Measurements from ENCODE around the gene ALDH1B1.
A peak's percentile ranks its signal among the peaks of the same experiment; 100 is the strongest.

The ALDH1B1 gene

DNA sequence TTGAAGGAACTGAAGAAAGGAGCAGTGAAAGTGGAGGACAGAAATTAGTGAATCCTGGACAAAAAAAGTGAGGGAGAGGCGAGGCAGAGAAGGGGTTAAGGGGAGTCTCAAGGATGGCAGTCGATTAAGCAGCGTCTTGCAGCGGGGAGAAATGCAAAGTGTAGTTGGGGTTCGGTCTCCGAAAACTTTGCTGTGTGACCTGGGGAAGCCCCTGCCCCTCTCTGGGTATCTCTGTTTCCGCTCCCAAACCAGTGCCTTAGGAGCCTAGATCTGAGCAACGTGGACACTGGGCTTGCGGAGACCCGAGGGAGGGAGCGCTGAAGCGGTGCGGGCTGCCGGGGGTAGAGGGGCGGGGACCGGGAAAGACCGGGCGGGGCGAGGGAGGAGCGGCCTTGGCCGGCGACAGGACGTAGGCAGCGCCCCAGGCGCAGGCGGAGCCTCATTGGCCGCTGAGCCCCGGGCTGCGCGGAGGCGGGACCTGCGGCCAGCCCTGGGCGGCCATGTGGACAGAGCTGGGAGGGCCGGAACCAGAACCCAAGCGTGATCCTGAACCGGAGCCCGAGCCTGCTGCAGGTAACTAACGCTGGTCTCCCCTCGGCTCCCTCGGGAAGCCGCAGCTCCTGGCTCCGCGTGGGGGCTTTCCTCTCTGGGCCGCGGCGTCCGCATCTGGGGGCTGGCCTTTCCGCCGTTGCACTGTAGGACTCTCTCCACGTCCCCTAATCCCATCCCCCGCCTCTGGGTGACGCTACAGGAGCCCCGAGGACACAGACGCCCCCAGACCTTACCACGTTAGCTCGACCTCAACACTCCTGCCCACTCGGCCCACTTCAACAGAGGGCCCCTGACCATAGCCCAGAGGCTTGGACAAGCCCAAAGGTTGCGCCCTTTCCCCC lies at the start of gene ALDH1B1:
Gene ALDH1B1 (plus strand): TSS at position 468 of the 893 bp plus-strand sequence. CDS start 3,047 bp downstream, outside the sequence.
- TF ChIP-seq, protein P1, sequence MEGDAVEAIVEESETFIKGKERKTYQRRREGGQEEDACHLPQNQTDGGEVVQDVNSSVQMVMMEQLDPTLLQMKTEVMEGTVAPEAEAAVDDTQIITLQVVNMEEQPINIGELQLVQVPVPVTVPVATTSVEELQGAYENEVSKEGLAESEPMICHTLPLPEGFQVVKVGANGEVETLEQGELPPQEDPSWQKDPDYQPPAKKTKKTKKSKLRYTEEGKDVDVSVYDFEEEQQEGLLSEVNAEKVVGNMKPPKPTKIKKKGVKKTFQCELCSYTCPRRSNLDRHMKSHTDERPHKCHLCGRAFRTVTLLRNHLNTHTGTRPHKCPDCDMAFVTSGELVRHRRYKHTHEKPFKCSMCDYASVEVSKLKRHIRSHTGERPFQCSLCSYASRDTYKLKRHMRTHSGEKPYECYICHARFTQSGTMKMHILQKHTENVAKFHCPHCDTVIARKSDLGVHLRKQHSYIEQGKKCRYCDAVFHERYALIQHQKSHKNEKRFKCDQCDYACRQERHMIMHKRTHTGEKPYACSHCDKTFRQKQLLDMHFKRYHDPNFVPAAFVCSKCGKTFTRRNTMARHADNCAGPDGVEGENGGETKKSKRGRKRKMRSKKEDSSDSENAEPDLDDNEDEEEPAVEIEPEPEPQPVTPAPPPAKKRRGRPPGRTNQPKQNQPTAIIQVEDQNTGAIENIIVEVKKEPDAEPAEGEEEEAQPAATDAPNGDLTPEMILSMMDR (conservative IDR thresholded peaks at IDR 0.05; ENCODE audit: low read depth, low read length): peak; percentile 34
- H3K4me3 ChIP-seq (ENCODE audit: low read length): peak within 1 kb of the TSS; percentile 82
- DNase-seq (ENCODE audit: low read depth): peak; percentile 39

DNA sequence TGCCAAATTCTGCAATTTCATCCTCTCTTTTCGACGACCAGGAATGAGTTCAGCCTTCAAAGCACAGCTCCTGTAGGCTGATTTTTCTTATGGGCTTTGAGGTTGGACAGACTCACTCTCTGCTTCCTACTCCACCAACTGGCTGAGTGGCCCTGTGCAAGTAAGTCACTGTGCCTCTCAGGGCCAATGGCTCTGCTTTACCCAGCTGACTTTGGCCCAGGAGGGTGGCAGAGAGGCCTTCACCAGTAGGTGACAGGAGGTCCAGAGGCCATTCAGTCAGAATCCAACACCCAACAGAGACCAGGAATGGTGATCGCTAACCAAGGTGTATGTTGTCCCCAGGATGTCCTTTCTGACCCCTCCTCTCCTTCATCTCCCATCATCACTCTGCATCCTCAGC lies 49.5 kb upstream of the ALDH1B1 start:
- TF ChIP-seq, protein P1 (conservative IDR thresholded peaks at IDR 0.05; ENCODE audit: low read depth, low read length): no peak
- no peak overlapping the region for H3K4me3 ChIP-seq (ENCODE audit: low read length)
- no peak for DNase-seq (ENCODE audit: low read depth)

DNA sequence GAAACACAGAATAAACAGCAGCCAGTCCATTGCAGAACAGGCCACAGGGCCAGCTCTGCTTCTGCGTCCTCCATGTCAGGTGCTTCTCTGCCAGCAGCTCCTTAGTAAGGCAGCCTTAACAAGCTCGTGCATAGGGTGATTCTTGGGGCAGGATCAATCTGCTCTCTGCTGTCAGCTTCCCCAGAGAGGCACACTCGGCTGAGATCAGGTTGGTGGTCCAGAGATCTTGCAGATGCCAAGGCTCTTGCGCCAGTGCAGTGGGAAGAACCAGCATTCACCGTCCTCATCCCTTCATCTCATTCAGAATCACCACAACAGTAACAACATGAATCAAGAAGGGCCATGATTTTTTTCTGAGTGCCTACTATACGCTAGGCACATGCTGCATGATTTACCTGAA lies 49.0 kb upstream of the ALDH1B1 start:
- no peak overlapping the region for H3K4me3 ChIP-seq (ENCODE audit: low read length)
- TF ChIP-seq, protein P1 (conservative IDR thresholded peaks at IDR 0.05; ENCODE audit: low read depth, low read length): no peak
- DNase-seq (ENCODE audit: low read depth): no peak

DNA sequence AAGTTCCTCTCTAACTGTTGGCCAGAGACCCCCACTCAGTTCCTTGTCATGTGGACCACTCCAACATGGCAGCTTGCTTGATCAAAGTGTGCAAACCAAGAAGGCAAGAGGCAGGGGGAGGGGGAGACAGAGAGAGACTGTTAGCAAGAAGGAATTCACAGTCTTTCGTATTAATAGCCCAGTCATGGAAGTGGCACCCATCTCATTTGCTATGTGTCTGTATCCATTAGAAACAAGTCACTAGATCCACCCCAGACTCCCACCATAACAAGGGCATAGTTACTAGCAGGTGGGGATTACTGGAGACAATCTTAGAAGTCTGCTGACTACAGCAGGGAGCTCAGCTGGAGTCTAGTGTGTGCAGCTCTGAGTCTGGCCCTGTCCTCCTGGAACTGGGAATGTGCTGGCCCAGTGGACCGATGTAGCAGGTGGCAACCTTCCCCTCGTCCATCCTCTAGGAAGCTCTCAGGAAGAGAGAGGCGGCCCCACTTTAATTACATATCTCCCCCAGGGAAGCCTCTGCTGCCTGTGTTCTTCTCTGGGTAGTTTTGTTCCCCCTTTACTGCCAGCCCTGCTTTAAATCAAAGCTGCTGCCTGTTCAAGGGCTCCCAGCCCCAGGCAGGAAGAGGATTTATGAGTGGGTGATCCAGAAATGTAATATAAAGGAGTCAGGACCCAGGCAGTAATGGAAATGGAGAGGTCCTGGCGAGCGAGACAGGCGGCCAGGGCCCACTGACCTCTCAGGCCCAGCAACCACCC lies 47.8 kb upstream of the ALDH1B1 start:
- no peak overlapping the region for H3K4me3 ChIP-seq (ENCODE audit: low read length)
- TF ChIP-seq, protein P1 (conservative IDR thresholded peaks at IDR 0.05; ENCODE audit: low read depth, low read length): no peak
- no peak for DNase-seq (ENCODE audit: low read depth)

DNA sequence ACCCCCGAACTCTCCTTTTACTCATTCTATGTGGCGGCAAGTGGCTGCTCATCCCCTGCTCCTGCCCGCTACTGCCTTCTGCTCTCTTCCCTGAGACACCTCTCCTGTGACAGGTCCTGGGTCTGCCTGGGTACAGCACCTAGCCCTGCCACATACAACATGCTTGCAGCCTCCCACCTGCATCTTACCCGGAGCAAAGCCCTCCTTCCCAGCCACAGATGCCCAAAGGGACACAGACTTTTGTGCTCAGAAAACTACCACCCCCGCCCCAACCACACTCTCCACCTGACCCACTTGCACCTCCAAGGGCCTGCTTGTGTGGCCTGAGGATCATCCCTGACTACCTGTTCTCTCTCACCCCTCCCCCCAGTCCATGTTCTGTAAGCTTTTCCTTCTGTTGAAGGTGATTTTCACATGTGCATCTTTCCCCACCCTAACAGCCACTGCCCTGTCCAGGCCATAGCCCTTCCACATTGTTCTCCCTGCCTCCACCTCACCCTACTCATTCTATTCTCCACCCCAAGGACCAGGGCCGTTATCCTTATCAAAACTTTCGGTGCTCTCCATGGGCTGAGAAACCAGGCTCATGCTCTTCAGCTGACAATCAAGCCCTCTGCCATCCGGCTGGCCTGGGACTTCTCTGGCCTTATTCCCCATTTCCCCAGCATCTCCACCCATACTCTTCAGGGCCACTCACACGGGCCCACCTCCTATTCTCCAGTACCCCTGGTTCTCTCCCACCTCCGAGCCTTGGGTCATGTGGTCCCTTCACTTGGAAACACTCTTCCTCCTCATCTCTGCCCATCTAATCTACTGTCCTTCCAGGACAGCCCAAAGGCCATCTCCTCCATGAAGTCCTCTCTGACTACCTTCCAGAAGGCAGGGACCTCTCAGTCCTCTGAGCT lies 46.4 kb upstream of the ALDH1B1 start:
- TF ChIP-seq, protein P1 (conservative IDR thresholded peaks at IDR 0.05; ENCODE audit: low read depth, low read length): no peak
- no peak for DNase-seq (ENCODE audit: low read depth)

DNA sequence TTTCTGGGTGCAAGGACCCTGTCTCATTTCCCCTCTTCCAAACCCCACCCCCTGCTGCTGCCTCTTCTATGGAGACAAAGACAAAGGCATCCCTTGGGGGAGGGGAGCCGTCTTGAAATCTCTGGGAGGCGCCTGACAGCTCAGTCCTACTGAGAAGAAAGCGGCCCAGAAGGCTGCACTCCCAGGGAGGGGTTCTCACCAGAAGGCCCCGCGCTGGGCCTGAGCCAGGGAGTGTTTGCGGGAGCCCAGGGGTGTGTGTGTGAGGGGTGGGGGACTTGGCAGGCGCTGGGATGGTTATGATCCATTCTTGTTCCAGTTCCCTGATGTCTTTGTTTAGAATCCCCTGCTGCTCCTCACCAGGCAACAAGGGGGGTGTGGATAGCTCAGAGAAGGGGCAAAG lies 45.7 kb upstream of the ALDH1B1 start:
- TF ChIP-seq, protein P1 (conservative IDR thresholded peaks at IDR 0.05; ENCODE audit: low read depth, low read length): no peak
- H3K4me3 ChIP-seq (ENCODE audit: low read length): no peak overlapping the region
- no peak for DNase-seq (ENCODE audit: low read depth)

More for the DNA sequence above, 46.4 kb upstream of the ALDH1B1 start:
- no peak overlapping the region for H3K4me3 ChIP-seq (ENCODE audit: low read length)

Data from retinal pigment epithelial cell (primary cell).